GM12878 (cell line): ENCODE measurements around the gene FMNL2. TPM values are rescaled to one million over a fixed set of nuclear protein-coding genes. Genes with fewer than 3 reads are reported as not detected.

ENCODE experiments used
- ATAC-seq: fragments of 200-7000 bp; cut with Tn5 transposase; 3 replicates; pipeline ENCODE4 v1.9.1; 2020; ENCODE audit warnings: mild to moderate bottlenecking, moderate library complexity
- BruUV-seq: library from RNA; stranded (reverse); fragments of 400-500 nt; replicated peaks from 2 replicates; lab custom pipeline; 2021; lab: Mats Ljungman, UMichigan
- CTCF ChIA-PET: fragments of 300-600 bp; sonication (Branson Sonifier 250); formaldehyde crosslinking; extraction: SDS; loops from one replicate; lab custom pipeline; 2021; ENCODE audit warnings: inconsistent platforms; lab: Yijun Ruan, JAX
- POLR2A ChIA-PET: fragments of 350-600 bp; formaldehyde crosslinking; extraction: SDS; loops from one replicate; lab custom pipeline; 2021; ENCODE audit warnings: inconsistent platforms; lab: Charles Lee
- RAD21 ChIA-PET: fragments of 300-600 bp; sonication (Branson Sonifier 250); formaldehyde crosslinking; loops from one replicate; lab custom pipeline; 2023; ENCODE audit warnings: antibody characterized with exemption; ENCODE audit not compliant: unreplicated experiment; lab: Charles Lee
- SMC1A ChIA-PET: fragments of 300-600 bp; sonication (Branson Sonifier 250); formaldehyde crosslinking; loops from one replicate; lab custom pipeline; 2023; ENCODE audit not compliant: unreplicated experiment, uncharacterized antibody; lab: Charles Lee
- DNase-seq: peaks from one replicate; pipeline ENCODE4 v3.0.0-alpha.2; 2011; ENCODE audit warnings: low read depth, low spot score
- FAIRE-seq: peaks from 3 replicates; lab custom pipeline; 2011; peaks lifted over from hg19 to GRCh38; lab: Jason Lieb, UNC
- H2AFZ ChIP-seq: 2 replicates; pipeline ENCODE4 v1.6.0; 2011; ENCODE audit warnings: low read depth, low read length, control low read depth; ENCODE audit not compliant: control insufficient read depth
- H3K27ac ChIP-seq: 2 replicates; pipeline ENCODE4 v1.5.1; 2011; ENCODE audit warnings: control low read depth; ENCODE audit not compliant: control insufficient read depth, insufficient read depth
- H3K27me3 ChIP-seq, 2 experiments: replicated peaks in 1 of 2; 2 replicates each; pipeline versions ENCODE4 v1.6.0 to v1.6.1; 2011; ENCODE audit warnings: low read length in 1 of 2; ENCODE audit not compliant: control insufficient read depth in 2 of 2, insufficient read depth in 2 of 2
- H3K36me3 ChIP-seq, 2 experiments: 2 replicates each; pipeline ENCODE4 v1.5.1; 2011; ENCODE audit warnings: low read length in 1 of 2; ENCODE audit not compliant: control insufficient read depth in 2 of 2, insufficient read depth in 2 of 2
- H3K4me1 ChIP-seq: 2 replicates; pipeline ENCODE4 v1.6.1; 2011; ENCODE audit warnings: mild to moderate bottlenecking, low read length, moderate library complexity, mixed read lengths; ENCODE audit not compliant: control insufficient read depth, insufficient read depth
- H3K4me2 ChIP-seq: 2 replicates; pipeline ENCODE4 v1.6.0; 2011; ENCODE audit warnings: control low read depth; ENCODE audit not compliant: control insufficient read depth, insufficient read depth
- H3K4me3 ChIP-seq: fragments of 200-600 bp; sonication (generic); 2 replicates; pipeline ENCODE4 v1.5.1; 2016
- H3K79me2 ChIP-seq: 2 replicates; pipeline ENCODE4 v1.6.0; 2011; ENCODE audit warnings: low read length; ENCODE audit not compliant: control insufficient read depth, insufficient read depth
- H3K9ac ChIP-seq: 2 replicates; pipeline ENCODE4 v1.8.0; 2011; ENCODE audit warnings: low read length, control low read depth, mixed read lengths; ENCODE audit not compliant: control insufficient read depth, insufficient read depth
- H3K9me3 ChIP-seq: replicated peaks from 3 replicates; pipeline ENCODE4 v1.5.1; 2011; ENCODE audit warnings: mild to moderate bottlenecking, low read length; ENCODE audit not compliant: control insufficient read depth, insufficient read depth
- H4K20me1 ChIP-seq: 2 replicates; pipeline ENCODE4 v1.6.0; 2011; ENCODE audit not compliant: control insufficient read depth, insufficient read depth
- CBX3 ChIP-seq: fragments of 200-600 bp; sonication (generic); IDR thresholded peaks from 2 replicates; pipeline ENCODE4 v1.6.1; 2016; ENCODE audit warnings: low read depth, borderline replicate concordance
- CHD1 ChIP-seq: IDR thresholded peaks from 2 replicates; pipeline ENCODE4 v1.6.1; 2012; ENCODE audit warnings: low read depth, low read length, improper control_type of control experiment
- EGR1 ChIP-seq, 2 experiments: IDR thresholded peaks; 1 replicate in 1 of 2; 2 replicates in 1 of 2; pipeline ENCODE4 v1.6.1; 2011 to 2012; ENCODE audit warnings: low read depth in 2 of 2, low read length in 2 of 2, borderline replicate concordance in 1 of 2, mild to moderate bottlenecking in 1 of 2, moderate library complexity in 1 of 2
- HCFC1 ChIP-seq: fragments of 150-350 bp; IDR thresholded peaks from 2 replicates; pipeline ENCODE4 v1.6.1; 2014; ENCODE audit warnings: low read length
- IKZF2 ChIP-seq, 2 experiments: fragments of 450-650 bp; IDR thresholded peaks; 2 replicates each; pipeline ENCODE4 v1.6.1; 2017; ENCODE audit warnings: mild to moderate bottlenecking in 2 of 2, moderate library complexity in 2 of 2
- KAT2A ChIP-seq: conservative IDR thresholded peaks from 2 replicates; pipeline ENCODE4 v1.6.1; 2011; ENCODE audit warnings: low read depth, low read length; ENCODE audit not compliant: control insufficient read depth
- NFYA ChIP-seq: IDR thresholded peaks from 2 replicates; pipeline ENCODE4 v1.6.1; 2011; ENCODE audit warnings: low read depth, mild to moderate bottlenecking, low read length, improper control_type of control experiment, borderline replicate concordance
- PAX5 ChIP-seq: IDR thresholded peaks from 2 replicates; pipeline ENCODE4 v1.6.1; 2011; ENCODE audit warnings: low read depth, low read length, borderline replicate concordance
- POLR2AphosphoS2 ChIP-seq: IDR thresholded peaks from 2 replicates; pipeline ENCODE4 v1.6.1; 2011; ENCODE audit warnings: low read depth, mild to moderate bottlenecking, low read length, improper control_type of control experiment, moderate library complexity
- POLR2AphosphoS5 ChIP-seq: IDR thresholded peaks from 2 replicates; pipeline ENCODE4 v1.6.1; 2011; ENCODE audit warnings: mild to moderate bottlenecking, low read length, inconsistent platforms
- RAD51 ChIP-seq: fragments of 450-650 bp; IDR thresholded peaks from 2 replicates; pipeline ENCODE4 v1.6.1; 2016; ENCODE audit warnings: moderate library complexity, mild to moderate bottlenecking, inconsistent platforms
- SPI1 ChIP-seq: IDR thresholded peaks from 2 replicates; pipeline ENCODE4 v1.6.1; 2011; ENCODE audit warnings: low read depth, mild to moderate bottlenecking, low read length, moderate library complexity, borderline replicate concordance; ENCODE audit not compliant: insufficient read depth
- SREBF2 ChIP-seq: IDR thresholded peaks from 2 replicates; pipeline ENCODE4 v1.6.1; 2012; ENCODE audit warnings: mild to moderate bottlenecking, low read length
- SUZ12 ChIP-seq: fragments of 200-600 bp; sonication (generic); IDR thresholded peaks from one replicate; pipeline ENCODE4 v1.6.1; 2018; ENCODE audit warnings: antibody characterized with exemption, mild to moderate bottlenecking; ENCODE audit not compliant: unreplicated experiment
- TCF3 ChIP-seq: IDR thresholded peaks from 2 replicates; pipeline ENCODE4 v1.6.1; 2012; ENCODE audit warnings: low read depth, mild to moderate bottlenecking, low read length, borderline replicate concordance; ENCODE audit not compliant: insufficient read depth
- WRNIP1 ChIP-seq: IDR thresholded peaks from 2 replicates; pipeline ENCODE4 v1.6.1; 2011; ENCODE audit warnings: low read depth, low read length, improper control_type of control experiment, borderline replicate concordance
- WGBS: methylation state at CpG from one replicate; pipeline ENCODE4 v1.1.6; 2016; ENCODE audit warnings: low lambda C conversion rate; ENCODE audit not compliant: insufficient replicate concordance, insufficient coverage; ENCODE audit errors: missing lambda C conversion rate; 5-methylcytosine and 5-hydroxymethylcytosine counted together
- in situ Hi-C: fragments of 300-500 bp; cut with MboI; formaldehyde crosslinking; loops from 9 replicates; pipeline ENCODE4 v1.14.3; 2018; ENCODE audit warnings: mixed read lengths
- intact Hi-C: fragments of 100-400 bp; cut with micrococcal nuclease; formaldehyde crosslinking; loops from one replicate; pipeline ENCODE4 v1.14.2; 2022; ENCODE audit not compliant: unreplicated experiment
- polyA plus RNA-seq, 11 experiments: library from polyadenylated mRNA; depleted of rRNA in 4 of 11; unstranded in 6 of 11; stranded (reverse) in 5 of 11; fragments of >200 nt; fragmentation: Nextera tagmentation in 4 of 11; fragmentation: Illumina TruSeq in 1 of 11; extraction: Ambion mirVana in 4 of 11; extraction: Trizol in 1 of 11; gene quantifications; 1 replicate in 1 of 11; 2 replicates in 10 of 11; pipeline versions ENCODE4 v1.2.1 to v1.2.3, GENCODE V29; 2011 to 2016; ENCODE audit warnings: inconsistent platforms in 2 of 11, missing spikeins in 2 of 11, low read depth in 1 of 11
- total RNA-seq, 4 experiments: library from RNA; depleted of rRNA in 3 of 4; stranded (reverse); fragments of >200 nt in 3 of 4; fragmentation: Illumina TruSeq in 1 of 4; extraction: Trizol in 1 of 4; gene quantifications; 2 replicates each; pipeline versions ENCODE4 v1.2.1 to v1.2.3, GENCODE V29; 2013 to 2021
- TF ChIP-seq, protein P1 (sequence below): IDR thresholded peaks from 2 replicates; pipeline ENCODE4 v1.6.1; 2012; ENCODE audit warnings: low read depth, low read length, improper control_type of control experiment

Gene FMNL2
- total and polyA plus RNA-seq, 10 of the 15 experiments (the other 5 are each of a cell fraction or from before 2014, with no cell fraction given) = 0.13 to 9.9 (median 0.35) TPM

DNA sequence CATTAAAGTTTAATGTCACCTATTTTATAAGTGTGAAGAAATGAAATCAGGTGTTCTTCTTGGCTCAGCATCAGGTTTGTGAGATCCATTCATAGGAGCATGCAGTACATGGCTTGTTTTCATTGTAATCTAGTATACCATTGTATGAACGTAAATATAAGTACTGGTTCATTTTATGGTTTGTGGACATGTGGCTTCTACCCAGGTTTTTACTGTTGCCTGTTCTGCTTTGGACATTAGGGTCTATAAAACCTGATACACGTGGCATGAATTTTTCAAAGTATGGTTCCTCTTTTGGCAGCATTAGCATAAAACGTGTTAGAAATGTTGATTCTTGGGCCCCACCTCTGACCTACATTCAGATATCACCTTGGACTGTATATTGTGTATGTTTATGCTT, 206.7 kb downstream of the FMNL2 start (continued):
- TF ChIP-seq POLR2AphosphoS2 (no peak), PAX5 (no peak), POLR2AphosphoS5 (no peak), SUZ12 (no peak), NFYA (no peak), IKZF2 (IDR thresholded peaks at IDR 0.05) (no peak), SREBF2 (no peak)

DNA sequence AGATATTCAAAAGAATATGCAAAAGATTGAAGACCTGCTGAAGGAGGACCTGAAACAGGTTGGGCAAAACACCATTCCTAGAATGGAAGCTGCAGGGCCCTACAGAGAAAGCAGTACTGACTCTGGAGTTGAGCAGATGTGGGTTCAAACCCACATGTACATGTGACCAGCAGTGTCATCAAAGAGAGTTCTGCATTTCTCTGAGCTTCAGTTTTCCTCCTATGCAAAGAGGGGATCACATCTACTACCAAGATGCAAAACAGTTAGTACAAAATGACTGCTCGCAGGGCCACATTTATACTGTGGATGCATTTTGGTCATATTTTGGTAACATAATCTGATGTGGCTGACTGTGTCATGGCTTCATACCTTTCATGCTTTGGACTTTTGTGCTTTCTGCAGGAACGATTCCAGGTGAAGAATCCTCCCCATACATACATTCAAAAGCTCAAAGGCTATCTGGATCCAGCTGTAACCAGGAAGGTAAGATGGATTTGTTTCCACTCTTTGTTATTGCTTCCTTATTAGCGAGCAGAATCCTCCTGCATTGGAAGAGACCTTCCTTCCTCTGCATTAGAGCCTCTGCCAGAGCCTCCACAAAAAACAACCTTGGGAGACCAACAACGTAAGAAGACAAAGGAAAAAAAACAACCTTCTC, 207.5 kb downstream of the FMNL2 start:
- no TSS peak for BruUV-seq
- Histone ChIP-seq H3K9ac (no peak overlapping the region), H3K79me2 (no peaks in the 10 kb centered on the region), H3K9me3 (no peaks in the 10 kb centered on the region), H4K20me1 (no peaks in the 10 kb centered on the region)
- ChIA-PET SMC1A (interaction anchor here (1.0 to 1.6 kb wide), 3 partner anchors 13 to 74 kb away, joined by 3 to 4 read pairs (median 3); no protein-coding TSS in a partner anchor), CTCF (interaction anchor here (1.7 to 1.8 kb wide), 2 partner anchors 11 to 136 kb away, joined by 4 to 7 read pairs; no protein-coding TSS in a partner anchor)
- intact Hi-C loops = no loop called here
- TF ChIP-seq EGR1 (IDR thresholded peaks at IDR 0.05; ENCODE audit: borderline replicate concordance in 1 of 2, low read depth in 2 of 2, low read length in 2 of 2) (no peak), KAT2A (no peak), CBX3 (no peak), RAD51 (no peak), TCF3 (no peak), CHD1 (no peak), SPI1 (no peak), HCFC1 (no peak), SREBF2 (no peak), WRNIP1 (no peak)
- TF ChIP-seq, protein P1, sequence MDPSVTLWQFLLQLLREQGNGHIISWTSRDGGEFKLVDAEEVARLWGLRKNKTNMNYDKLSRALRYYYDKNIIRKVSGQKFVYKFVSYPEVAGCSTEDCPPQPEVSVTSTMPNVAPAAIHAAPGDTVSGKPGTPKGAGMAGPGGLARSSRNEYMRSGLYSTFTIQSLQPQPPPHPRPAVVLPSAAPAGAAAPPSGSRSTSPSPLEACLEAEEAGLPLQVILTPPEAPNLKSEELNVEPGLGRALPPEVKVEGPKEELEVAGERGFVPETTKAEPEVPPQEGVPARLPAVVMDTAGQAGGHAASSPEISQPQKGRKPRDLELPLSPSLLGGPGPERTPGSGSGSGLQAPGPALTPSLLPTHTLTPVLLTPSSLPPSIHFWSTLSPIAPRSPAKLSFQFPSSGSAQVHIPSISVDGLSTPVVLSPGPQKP = no peak
- TF ChIP-seq, all 136 proteins: peak for 0
- H3K27me3 ChIP-seq = no peaks in the 10 kb centered on the region
- ATAC-seq (no peak; the same call in 2 of the 3 replicates), DNase-seq (no peak), FAIRE-seq (no peak)
- H3K4me3 ChIP-seq = no peak overlapping the region
- WGBS = 50% methylated on average over 4 of the region's 4 CpGs
- ChIA-PET RAD21 (interaction anchor here (1.0 kb wide), 1 partner anchor 25 kb away, joined by 3 read pairs; no protein-coding TSS in a partner anchor), POLR2A (no interaction called here)
- no peaks in the 10 kb centered on the region for H3K4me1 ChIP-seq
- H3K4me2 ChIP-seq = no peak overlapping the region
- no peak overlapping the region for H3K27ac ChIP-seq
- no peak overlapping the region for H2AFZ ChIP-seq
- H3K36me3 ChIP-seq = no peaks in the 10 kb centered on the region
- in situ Hi-C loops = no loop called here
